Left cardiac atrium (tissue), 4 donors: ENCODE measurements around the gene TMEM121B. TPM values are rescaled to one million over a fixed set of nuclear protein-coding genes. Genes with fewer than 3 reads are reported as not detected.
"Not testable (repeated sequence)": the region's sequence is repeated elsewhere in the genome, so short reads cannot be mapped to it uniquely, and the experiment has no call there.

Experiments
- ATAC-seq, 2 donors: fragments of 200-7000 bp; cut with Tn5 transposase; one replicate each; pipeline ENCODE4 v1.9.1; 2020; ENCODE audit warnings: mild to moderate bottlenecking in 2 of 2, moderate library complexity in 2 of 2
- DNase-seq: peaks from one replicate; pipeline ENCODE4 v3.0.0-alpha.2; 2020
- intact Hi-C, 2 donors: fragments of 100-400 bp; cut with DNase I; formaldehyde crosslinking; loops; one replicate each; pipeline versions ENCODE4 v1.14.1 to v1.15.1; 2022 to 2023
- long read RNA-seq: library from polyadenylated mRNA; unstranded; transcript quantifications from one replicate; pipeline ENCODE4 v2.0.0, GENCODE V29; 2021
- total RNA-seq, 2 donors: library from RNA; stranded (reverse); fragmentation: NEBNext Ultra II Directional; extraction: Animal tissue kit (Norgen Biotek cat#: 25700); gene quantifications; one replicate each; pipeline ENCODE4 v1.2.1, GENCODE V29; 2021
- donor health status: DM: no; HTN: yes; CAD: no.
- donor health status: DM: no; HTN: yes; CAD: no; lungs with severe emphysema.
- donor health status: DM: yes; HTN: yes; CAD: no.
- donor health status: Dilated cardiomyopathy.

The TMEM121B gene
- under 1 TPM; 0.80 to 0.97 TPM for total RNA-seq
- long read RNA-seq, full-length matches to known transcripts, result 2 of 2 reads
- long read RNA-seq, partial matches to known transcripts, result 0 of 2 reads
- long read RNA-seq, other reads (novel, unspliced or antisense), result 0 of 2 reads

GRCh38 chr22:17121233-17122195, at the start of gene TMEM121B:
Gene TMEM121B, minus strand, starts transcription at chr22:17121360. Its CDS starts 233 bp downstream, at chr22:17121127.
- DNase-seq (peak; percentile 83), ATAC-seq (peak; percentile 66 to 82)
- intact Hi-C loops, result no loop called here

GRCh38 chr22:17167486-17167885, 46.3 kb upstream of the TMEM121B start:
- DNase-seq (peak; percentile 59), ATAC-seq (peak; percentile 6 to 41)
- intact Hi-C loops, result loop anchor here in 1 of 2 donors (10.0 kb wide), 1 partner anchor 83 kb away; the partner anchor contains the start of gene IL17RA

- ATAC-seq, result no peak
- no peak for DNase-seq
- intact Hi-C loops, result loop anchor here in 1 of 2 donors (10.0 kb wide), 1 partner anchor 80 kb away; the partner anchor contains the start of gene IL17RA
Measured at GRCh38 chr22:17164392-17165024, 43.3 kb upstream of the TMEM121B start.

GRCh38 chr22:17162731-17163130, 41.6 kb upstream of the TMEM121B start:
- DNase-seq (no peak), ATAC-seq (no peak)
- intact Hi-C loops, result loop anchor here in 1 of 2 donors (10.0 kb wide), 1 partner anchor 78 kb away; the partner anchor contains the start of gene IL17RA

GRCh38 chr22:17161991-17162390, 40.8 kb upstream of the TMEM121B start:
- DNase-seq, result no peak
- intact Hi-C loops, result loop anchor here in 1 of 2 donors (10.0 kb wide), 1 partner anchor 77 kb away; the partner anchor contains the start of gene IL17RA
- ATAC-seq, result no peak

GRCh38 chr22:17159504-17159951, 38.4 kb upstream of the TMEM121B start:
- DNase-seq, result peak; percentile 55
- intact Hi-C loops, result no loop called here

GRCh38 chr22:17158568-17159503, 37.7 kb upstream of the TMEM121B start, which contains the start of gene HDHD5:
Gene HDHD5, minus strand, starts transcription at chr22:17159277. Its CDS starts 26 bp downstream, at chr22:17159251.
- intact Hi-C loops, result no loop called here
- peak; percentile 95 for DNase-seq
- peak; percentile 95 to 96 for ATAC-seq

More at GRCh38 chr22:17159504-17159951, 38.4 kb upstream of the TMEM121B start:
- ATAC-seq, result peak; percentile 20 to 34

- DNase-seq (no peak), ATAC-seq (no peak)
- intact Hi-C loops, result no loop called here
Measured at GRCh38 chr22:17158176-17158567, 37.0 kb upstream of the TMEM121B start.

GRCh38 chr22:17157714-17158113, 36.6 kb upstream of the TMEM121B start:
- DNase-seq (no peak), ATAC-seq (no peak)
- intact Hi-C loops, result no loop called here

GRCh38 chr22:17155941-17156340, 34.8 kb upstream of the TMEM121B start:
- DNase-seq (no peak), ATAC-seq (no peak)
- intact Hi-C loops, result no loop called here

- DNase-seq (no peak), ATAC-seq (peak in 1 of 2 donors; percentile 7)
- intact Hi-C loops, result no loop called here
Measured at GRCh38 chr22:17152971-17153370, 31.8 kb upstream of the TMEM121B start.

- ATAC-seq, result peak in 1 of 2 donors; percentile 52
- DNase-seq, result no peak
- intact Hi-C loops, result no loop called here
Measured at GRCh38 chr22:17152340-17152739, 31.2 kb upstream of the TMEM121B start.

- intact Hi-C loops, result no loop called here
- DNase-seq, result no peak
- ATAC-seq, result no peak
Measured at GRCh38 chr22:17149076-17149815, 28.1 kb upstream of the TMEM121B start.

GRCh38 chr22:17147458-17147857, 26.3 kb upstream of the TMEM121B start:
- intact Hi-C loops, DNase-seq, ATAC-seq: not testable (repeated sequence)

- ATAC-seq (no peak), DNase-seq (no peak)
- intact Hi-C loops, result no loop called here
Measured at GRCh38 chr22:17145021-17145680, 24.0 kb upstream of the TMEM121B start.

- no peak for ATAC-seq
- no peak for DNase-seq
- intact Hi-C loops, result no loop called here
Measured at GRCh38 chr22:17143826-17144225, 22.7 kb upstream of the TMEM121B start.

- intact Hi-C loops, result no loop called here
- no peak for ATAC-seq
- no peak for DNase-seq
Measured at GRCh38 chr22:17143101-17143500, 21.9 kb upstream of the TMEM121B start.
